Colonic mucosa (tissue), 4 donors: ENCODE measurements around the gene HECTD4. TPM values are rescaled to one million over a fixed set of nuclear protein-coding genes. Genes with fewer than 3 reads are reported as not detected.

Experiments used
- DNase-seq: peaks from one replicate; pipeline ENCODE4 v3.0.0-alpha.2; 2020
- H3K27ac ChIP-seq: fragments of 200-600 bp; one replicate; pipeline ENCODE4 v1.8.0; 2021
- H3K27me3 ChIP-seq: fragments of 200-600 bp; one replicate; pipeline ENCODE4 v1.8.0; 2021
- H3K36me3 ChIP-seq: fragments of 200-600 bp; one replicate; pipeline ENCODE4 v1.8.0; 2021
- H3K4me1 ChIP-seq: fragments of 200-600 bp; one replicate; pipeline ENCODE4 v1.8.0; 2021; ENCODE audit warnings: mild to moderate bottlenecking
- H3K4me3 ChIP-seq: fragments of 200-600 bp; one replicate; pipeline ENCODE4 v1.8.0; 2021
- H3K9ac ChIP-seq, 2 donors: one replicate each; pipeline ENCODE4 v1.7.0; 2013; ENCODE audit warnings: control low read depth in 2 of 2, low read depth in 2 of 2, low read length in 2 of 2
- H3K9me3 ChIP-seq: fragments of 200-600 bp; one replicate; pipeline ENCODE4 v1.8.0; 2021
- intact Hi-C: fragments of 100-400 bp; cut with DNase I; formaldehyde crosslinking; loops from one replicate; pipeline ENCODE4 v1.14.1; 2022
- total RNA-seq, 2 donors: library from RNA; stranded (reverse); fragmentation: NEBNext Ultra II Directional in 1 of 2; extraction: Animal tissue kit (Norgen Biotek cat#: 25700) in 1 of 2; gene quantifications; one replicate each; pipeline ENCODE4 v1.2.1, GENCODE V29; 2021
- TF ChIP-seq, protein P1 (sequence below): fragments of 200-600 bp; IDR thresholded peaks from one replicate; pipeline ENCODE4 v1.8.0; 2022; ENCODE audit warnings: antibody characterized with exemption, mild to moderate bottlenecking
- donor health status: healthy.
- donor health status: DM: no; HTN: no; CAD: no.
- donor health status: DM: no; HTN: no; CAD: no.

The HECTD4 gene
- total RNA-seq, 2 donors from 2014 or later: 39.6 to 41.7 TPM

DNA sequence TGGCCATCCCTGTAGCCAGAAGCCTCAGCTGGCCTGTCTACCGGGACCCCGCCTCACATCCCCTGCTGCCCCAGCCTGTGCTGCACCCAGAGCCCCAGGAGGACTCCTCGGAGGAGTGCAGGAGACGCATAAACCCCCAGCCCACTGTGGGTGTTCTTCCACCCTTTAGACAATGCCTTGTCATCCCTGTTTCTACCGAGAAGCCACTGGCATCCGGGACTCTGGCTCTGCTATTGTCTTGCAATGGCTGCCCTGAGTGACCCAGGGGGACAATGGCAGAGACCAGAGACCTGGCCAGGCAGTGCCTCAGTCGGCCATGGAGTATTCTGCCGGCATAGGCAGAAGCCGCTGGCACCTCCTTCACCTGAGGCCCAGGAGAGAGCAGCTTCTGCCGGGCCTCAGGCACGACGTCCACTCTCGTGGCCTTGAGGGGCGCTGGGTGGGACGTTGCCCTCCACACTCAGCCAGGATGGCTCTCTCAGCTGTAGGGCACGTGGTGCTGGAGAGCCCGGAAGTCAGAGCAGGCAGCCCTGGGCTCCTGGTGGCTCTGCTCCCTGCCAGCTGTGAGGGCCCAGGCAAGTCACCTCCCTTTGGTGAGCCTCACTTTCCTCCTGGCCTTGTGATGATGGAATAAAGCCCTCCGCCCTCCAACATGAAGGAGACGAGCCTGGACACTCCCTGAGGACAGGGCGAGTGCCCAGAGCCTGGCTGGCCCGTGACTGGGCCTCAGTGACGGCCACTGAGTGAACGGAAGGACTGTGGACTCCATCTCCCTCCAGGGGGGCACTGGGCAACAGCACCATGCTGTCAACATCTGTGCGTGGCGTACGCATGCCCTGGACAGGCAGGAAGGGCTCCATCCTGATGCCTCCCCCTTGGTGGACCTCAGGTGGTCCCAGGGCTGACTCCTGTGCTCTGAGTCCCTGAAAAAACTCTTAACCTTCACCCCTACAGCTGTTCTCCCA is 215.9 kb downstream of the HECTD4 start:
- Histone ChIP-seq H3K9ac (no peak overlapping the region), H3K4me3 (no peak overlapping the region), H3K27ac (no peak overlapping the region), H3K4me1 (no peaks in the 10 kb centered on the region), H3K27me3 (no peaks in the 10 kb centered on the region), H3K36me3 (no peaks in the 10 kb centered on the region), H3K9me3 (no peaks in the 10 kb centered on the region)
- intact Hi-C loops: no loop called here
- TF ChIP-seq, protein P1, sequence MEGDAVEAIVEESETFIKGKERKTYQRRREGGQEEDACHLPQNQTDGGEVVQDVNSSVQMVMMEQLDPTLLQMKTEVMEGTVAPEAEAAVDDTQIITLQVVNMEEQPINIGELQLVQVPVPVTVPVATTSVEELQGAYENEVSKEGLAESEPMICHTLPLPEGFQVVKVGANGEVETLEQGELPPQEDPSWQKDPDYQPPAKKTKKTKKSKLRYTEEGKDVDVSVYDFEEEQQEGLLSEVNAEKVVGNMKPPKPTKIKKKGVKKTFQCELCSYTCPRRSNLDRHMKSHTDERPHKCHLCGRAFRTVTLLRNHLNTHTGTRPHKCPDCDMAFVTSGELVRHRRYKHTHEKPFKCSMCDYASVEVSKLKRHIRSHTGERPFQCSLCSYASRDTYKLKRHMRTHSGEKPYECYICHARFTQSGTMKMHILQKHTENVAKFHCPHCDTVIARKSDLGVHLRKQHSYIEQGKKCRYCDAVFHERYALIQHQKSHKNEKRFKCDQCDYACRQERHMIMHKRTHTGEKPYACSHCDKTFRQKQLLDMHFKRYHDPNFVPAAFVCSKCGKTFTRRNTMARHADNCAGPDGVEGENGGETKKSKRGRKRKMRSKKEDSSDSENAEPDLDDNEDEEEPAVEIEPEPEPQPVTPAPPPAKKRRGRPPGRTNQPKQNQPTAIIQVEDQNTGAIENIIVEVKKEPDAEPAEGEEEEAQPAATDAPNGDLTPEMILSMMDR: no peak
- DNase-seq: no peak

DNA sequence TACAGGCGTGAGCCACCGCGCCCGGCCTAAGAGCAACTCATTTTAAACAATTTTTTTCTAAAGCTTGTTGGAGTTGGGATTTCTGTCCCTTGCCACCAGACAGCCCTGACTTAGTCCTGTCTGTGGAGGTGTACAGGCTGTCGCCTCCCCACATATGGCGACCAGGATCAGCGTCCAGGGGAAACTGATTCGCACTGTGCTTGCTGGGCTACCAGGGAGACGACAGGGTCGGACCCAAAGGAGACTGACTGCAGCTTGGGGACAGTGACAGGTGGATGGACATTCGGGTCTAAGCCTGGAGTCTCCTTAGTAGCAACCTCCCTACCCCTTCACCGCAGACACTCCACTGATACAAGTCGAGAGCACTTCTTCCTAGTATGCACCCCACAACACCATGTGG is 216.6 kb downstream of the HECTD4 start:
- intact Hi-C loops: no loop called here
- no peaks in the 10 kb centered on the region for H3K4me1 ChIP-seq
- H3K9ac ChIP-seq: no peak overlapping the region
- no peak overlapping the region for H3K27ac ChIP-seq
- TF ChIP-seq, protein P1: no peak
- no peak for DNase-seq
- H3K4me3 ChIP-seq: no peak overlapping the region
- no peaks in the 10 kb centered on the region for H3K27me3 ChIP-seq
- peaks cover 4% of the 10 kb centered on the region for H3K36me3 ChIP-seq
- H3K9me3 ChIP-seq: no peaks in the 10 kb centered on the region

DNA sequence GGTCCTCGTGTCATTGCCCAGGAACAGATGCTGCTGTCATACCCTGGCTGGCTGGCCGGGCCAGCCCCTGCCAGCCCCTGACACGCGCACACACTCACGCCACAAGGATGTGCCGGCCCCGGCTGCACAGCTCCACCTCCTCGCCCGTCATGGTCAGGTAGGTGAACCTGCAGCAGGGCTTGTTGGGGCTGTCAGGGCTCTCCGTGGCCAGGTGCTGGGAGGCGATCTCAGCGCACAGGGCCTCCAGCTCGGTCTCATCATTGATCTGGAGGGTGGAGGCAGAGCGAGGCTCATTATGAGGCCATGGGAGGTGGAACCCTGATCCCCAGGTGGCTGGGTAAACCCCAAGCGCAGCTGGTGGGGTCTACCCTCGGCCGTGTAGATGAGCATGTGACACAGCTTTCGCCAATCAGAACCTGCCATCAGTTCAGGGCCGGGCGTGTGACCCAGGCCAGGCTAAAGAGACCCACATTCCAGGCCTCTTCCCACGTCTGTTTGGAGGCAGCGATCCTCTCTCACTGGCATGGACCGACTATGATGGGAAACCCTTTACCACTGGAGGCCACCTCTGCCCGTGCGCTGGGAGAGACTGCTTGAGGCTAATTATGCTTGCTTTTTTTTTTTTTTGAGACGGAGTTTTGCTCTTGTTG is 218.1 kb downstream of the HECTD4 start:
- Histone ChIP-seq H3K9ac (no peak overlapping the region), H3K4me1 (no peaks in the 10 kb centered on the region), H3K27ac (no peak overlapping the region), H3K4me3 (no peak overlapping the region), H3K36me3 (peaks cover 9% of the 10 kb centered on the region), H3K9me3 (no peaks in the 10 kb centered on the region), H3K27me3 (no peaks in the 10 kb centered on the region)
- no peak for DNase-seq
- TF ChIP-seq, protein P1: no peak
- intact Hi-C loops: no loop called here

DNA sequence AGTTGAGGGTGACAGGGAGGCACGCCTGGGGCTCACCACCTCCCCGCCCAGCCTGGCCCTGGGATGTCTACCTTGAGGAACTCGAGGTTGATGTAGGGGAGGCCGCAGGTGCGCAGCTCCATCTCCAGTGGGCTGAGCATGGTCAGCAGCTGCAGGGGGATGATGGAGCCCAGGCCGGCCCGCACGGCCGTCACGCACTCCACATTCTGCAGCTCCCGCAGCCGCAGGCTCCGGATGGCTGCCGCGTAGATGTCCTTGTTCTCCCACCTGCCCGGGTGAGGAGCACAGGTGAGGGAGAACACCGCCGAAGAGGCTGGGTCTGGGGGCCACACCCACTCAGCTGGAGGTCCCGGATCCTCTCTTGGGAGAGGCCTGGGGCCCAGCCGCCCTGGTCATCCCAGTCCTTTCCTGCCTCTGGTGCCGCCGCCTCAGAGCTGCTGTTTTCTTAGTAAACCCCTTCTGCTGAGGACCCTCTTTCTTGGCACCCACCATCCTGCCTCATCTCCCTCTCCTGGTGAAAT is 218.7 kb downstream of the HECTD4 start:
- no peak for DNase-seq
- intact Hi-C loops: no loop called here
- no peak overlapping the region for H3K4me3 ChIP-seq
- H3K27ac ChIP-seq: no peak overlapping the region
- peaks cover 9% of the 10 kb centered on the region for H3K36me3 ChIP-seq
- H3K9ac ChIP-seq: no peak overlapping the region
- no peaks in the 10 kb centered on the region for H3K9me3 ChIP-seq
- H3K4me1 ChIP-seq: no peaks in the 10 kb centered on the region
- TF ChIP-seq, protein P1: no peak
- no peaks in the 10 kb centered on the region for H3K27me3 ChIP-seq

DNA sequence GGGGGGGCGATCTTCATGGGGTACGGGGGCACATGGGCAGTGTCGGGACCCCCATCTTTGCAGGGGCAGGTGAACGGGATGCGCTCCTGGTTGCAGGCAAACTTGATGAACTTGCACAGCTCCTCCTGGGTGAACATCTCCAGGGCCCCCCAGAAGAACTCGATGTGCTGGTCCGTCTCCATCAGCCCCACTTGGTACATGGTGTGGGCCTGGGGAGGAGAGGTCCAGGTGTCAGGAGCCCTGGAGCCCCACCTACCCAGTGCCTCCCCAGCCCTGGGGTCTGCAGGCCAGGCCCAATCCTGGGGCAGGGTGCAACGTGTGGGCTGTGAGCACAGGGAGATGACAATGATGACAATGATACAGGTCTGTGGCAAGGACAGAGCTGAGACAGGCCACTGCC is 219.2 kb downstream of the HECTD4 start:
- no peak overlapping the region for H3K4me3 ChIP-seq
- H3K4me1 ChIP-seq: no peaks in the 10 kb centered on the region
- H3K9me3 ChIP-seq: no peaks in the 10 kb centered on the region
- no peak for DNase-seq
- intact Hi-C loops: no loop called here
- H3K27ac ChIP-seq: no peak overlapping the region
- TF ChIP-seq, protein P1: no peak
- no peaks in the 10 kb centered on the region for H3K27me3 ChIP-seq
- peaks cover 9% of the 10 kb centered on the region for H3K36me3 ChIP-seq
- H3K9ac ChIP-seq: no peak overlapping the region
